Spleen (tissue), 11 donors: ENCODE data around the gene ITGBL1. TPM values are rescaled to one million over a fixed set of nuclear protein-coding genes. Genes with fewer than 3 reads are reported as not detected.

Experiments used
- DNase-seq: peaks from one replicate; pipeline ENCODE4 v3.0.0-alpha.2; 2020
- H3K27ac ChIP-seq, 8 donors: fragments of 200-600 bp; sonication (generic) in 7 of 8; 1 replicate in 4 of 8; 2 replicates in 4 of 8; pipeline versions ENCODE4 v1.5.0 to v1.8.0; 2016 to 2021; ENCODE audit warnings: inconsistent platforms in 4 of 8, mild to moderate bottlenecking in 4 of 8, moderate library complexity in 1 of 8
- H3K27me3 ChIP-seq, 7 donors: fragments of 200-600 bp; sonication (generic) in 6 of 7; replicated peaks in 1 of 7; 1 replicate in 4 of 7; 2 replicates in 3 of 7; pipeline versions ENCODE4 v1.5.0 to v1.8.0; 2016 to 2021; ENCODE audit warnings: inconsistent platforms in 3 of 7, mild to moderate bottlenecking in 1 of 7
- H3K36me3 ChIP-seq, 6 donors: fragments of 200-600 bp; sonication (generic) in 5 of 6; 1 replicate in 4 of 6; 2 replicates in 2 of 6; pipeline versions ENCODE4 v1.5.0 to v1.8.0; 2016 to 2021; ENCODE audit warnings: inconsistent platforms in 2 of 6
- H3K4me1 ChIP-seq, 6 donors: fragments of 200-600 bp; sonication (generic) in 5 of 6; 1 replicate in 3 of 6; 2 replicates in 3 of 6; pipeline versions ENCODE4 v1.5.0 to v1.8.0; 2016 to 2021; ENCODE audit warnings: inconsistent platforms in 3 of 6
- H3K4me3 ChIP-seq, 8 donors: fragments of 200-600 bp; sonication (generic) in 7 of 8; 1 replicate in 4 of 8; 2 replicates in 4 of 8; pipeline versions ENCODE4 v1.5.0 to v1.8.0; 2016 to 2021; ENCODE audit warnings: inconsistent platforms in 4 of 8, mild to moderate bottlenecking in 4 of 8, moderate library complexity in 2 of 8
- H3K9me3 ChIP-seq, 8 donors: fragments of 200-600 bp; sonication (generic) in 7 of 8; 1 replicate in 4 of 8; 2 replicates in 4 of 8; pipeline versions ENCODE4 v1.5.0 to v1.8.0; 2016 to 2021; ENCODE audit warnings: inconsistent platforms in 4 of 8
- POLR2A ChIP-seq, 3 donors: fragments of 450-650 bp; IDR thresholded peaks; one replicate each; pipeline ENCODE4 v1.5.1; 2017; ENCODE audit warnings: antibody characterized with exemption in 3 of 3, mild to moderate bottlenecking in 1 of 3
- POLR2AphosphoS5 ChIP-seq, 3 donors: sonication (generic); formaldehyde crosslinking; IDR thresholded peaks; one replicate each; pipeline ENCODE4 v1.5.1; 2017; ENCODE audit warnings: antibody characterized with exemption in 3 of 3
- WGBS, 5 donors: extraction: QIAGEN DNeasy Blood & Tissue Kit in 3 of 5; methylation state at CpG; one replicate each; pipeline versions ENCODE4 v1.1.5 to v1.1.7; 2013 to 2018; 5-methylcytosine and 5-hydroxymethylcytosine counted together
- intact Hi-C: fragments of 100-400 bp; cut with DNase I; formaldehyde crosslinking; loops from one replicate; pipeline ENCODE4 v1.15.0; 2023; ENCODE audit warnings: low total_unique reads
- polyA plus RNA-seq, 3 donors: library from polyadenylated mRNA; stranded (reverse); fragments of 200-250 nt; gene quantifications; one replicate each; pipeline ENCODE4 v1.2.1, GENCODE V29; 2013
- total RNA-seq, 7 donors: library from RNA; depleted of rRNA in 3 of 7; stranded (reverse); fragments of >200 nt in 3 of 7; fragmentation: NEBNext Ultra II Directional in 4 of 7; extraction: Animal tissue kit (Norgen Biotek cat#: 25700) in 4 of 7; gene quantifications; one replicate each; pipeline versions ENCODE4 v1.1.0 to v1.2.1, GENCODE V29; 2016 to 2021
- TF ChIP-seq, protein P1 (sequence below), 11 experiments: fragments of 200-600 bp in 7 of 11; fragments of 450-650 bp in 4 of 11; sonication (generic) in 4 of 11; IDR thresholded peaks in 8 of 11; conservative IDR thresholded peaks in 3 of 11; 1 replicate in 7 of 11; 2 replicates in 4 of 11; pipeline versions ENCODE4 v1.4.0 to v1.8.0; 2016 to 2021; ENCODE audit warnings: antibody characterized with exemption in 11 of 11, inconsistent platforms in 4 of 11, mild to moderate bottlenecking in 1 of 11
- donor health status: healthy with polysubstance abuse.
- donor health status: DM: no; HTN: no; CAD: no; lungs with moderate emphysema.
- donor health status: DM: no; HTN: no; CAD: no.
- donor health status: Bipolar disorder and iron deficiency.
- donor health status: healthy.
- donor health status: DM: no; HTN: no; CAD: no.
- donor health status: DM: yes; HTN: yes; CAD: no.

Gene ITGBL1
- total and polyA plus RNA-seq, 10 donors, result 0.48 to 1.6 (median 0.97) TPM; not detected in 1

DNA sequence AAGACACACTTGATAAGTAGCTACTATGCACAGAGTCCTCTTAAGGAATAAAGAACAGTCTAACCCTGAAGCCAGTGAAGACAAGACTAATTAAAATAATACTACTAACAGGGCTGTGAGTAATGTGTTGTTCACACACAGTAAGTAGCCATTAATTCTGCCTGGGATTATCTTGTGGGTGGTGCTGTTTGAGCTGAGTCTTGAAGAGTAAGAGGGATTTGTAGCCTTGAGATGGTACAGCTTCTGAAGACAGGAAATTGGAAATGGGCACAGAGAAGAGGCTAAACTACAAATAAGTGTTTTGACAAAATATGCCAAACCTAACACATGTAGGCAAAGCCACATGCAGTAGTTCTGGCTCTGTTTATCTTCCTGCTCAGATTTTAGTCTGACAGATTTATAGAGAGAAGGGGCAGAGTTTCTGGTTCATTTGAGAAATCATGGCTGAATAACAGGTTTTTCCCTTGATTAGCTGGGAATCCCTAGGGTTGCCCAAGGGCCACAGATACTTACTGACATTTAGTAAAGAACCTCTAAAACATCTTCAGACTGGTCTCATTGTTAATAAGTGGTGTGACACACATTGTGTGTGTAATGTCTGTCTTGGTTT, 38.0 kb downstream of the ITGBL1 start:
- H3K9me3 ChIP-seq, result no peaks in the 10 kb centered on the region
- H3K27ac ChIP-seq, result no peak overlapping the region
- TF ChIP-seq POLR2A (IDR thresholded peaks at IDR 0.05) (no peak), POLR2AphosphoS5 (IDR thresholded peaks at IDR 0.05) (no peak)
- TF ChIP-seq, protein P1, sequence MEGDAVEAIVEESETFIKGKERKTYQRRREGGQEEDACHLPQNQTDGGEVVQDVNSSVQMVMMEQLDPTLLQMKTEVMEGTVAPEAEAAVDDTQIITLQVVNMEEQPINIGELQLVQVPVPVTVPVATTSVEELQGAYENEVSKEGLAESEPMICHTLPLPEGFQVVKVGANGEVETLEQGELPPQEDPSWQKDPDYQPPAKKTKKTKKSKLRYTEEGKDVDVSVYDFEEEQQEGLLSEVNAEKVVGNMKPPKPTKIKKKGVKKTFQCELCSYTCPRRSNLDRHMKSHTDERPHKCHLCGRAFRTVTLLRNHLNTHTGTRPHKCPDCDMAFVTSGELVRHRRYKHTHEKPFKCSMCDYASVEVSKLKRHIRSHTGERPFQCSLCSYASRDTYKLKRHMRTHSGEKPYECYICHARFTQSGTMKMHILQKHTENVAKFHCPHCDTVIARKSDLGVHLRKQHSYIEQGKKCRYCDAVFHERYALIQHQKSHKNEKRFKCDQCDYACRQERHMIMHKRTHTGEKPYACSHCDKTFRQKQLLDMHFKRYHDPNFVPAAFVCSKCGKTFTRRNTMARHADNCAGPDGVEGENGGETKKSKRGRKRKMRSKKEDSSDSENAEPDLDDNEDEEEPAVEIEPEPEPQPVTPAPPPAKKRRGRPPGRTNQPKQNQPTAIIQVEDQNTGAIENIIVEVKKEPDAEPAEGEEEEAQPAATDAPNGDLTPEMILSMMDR (IDR thresholded peaks at IDR 0.05 in 8 of 11, conservative IDR thresholded peaks at IDR 0.05 in 3 of 11), result no peak
- intact Hi-C loops, result no loop called here
- no peak overlapping the region for H3K4me3 ChIP-seq
- no peak for DNase-seq
- no peaks in the 10 kb centered on the region for H3K4me1 ChIP-seq
- no peaks in the 10 kb centered on the region for H3K27me3 ChIP-seq
- no peaks in the 10 kb centered on the region for H3K36me3 ChIP-seq

DNA sequence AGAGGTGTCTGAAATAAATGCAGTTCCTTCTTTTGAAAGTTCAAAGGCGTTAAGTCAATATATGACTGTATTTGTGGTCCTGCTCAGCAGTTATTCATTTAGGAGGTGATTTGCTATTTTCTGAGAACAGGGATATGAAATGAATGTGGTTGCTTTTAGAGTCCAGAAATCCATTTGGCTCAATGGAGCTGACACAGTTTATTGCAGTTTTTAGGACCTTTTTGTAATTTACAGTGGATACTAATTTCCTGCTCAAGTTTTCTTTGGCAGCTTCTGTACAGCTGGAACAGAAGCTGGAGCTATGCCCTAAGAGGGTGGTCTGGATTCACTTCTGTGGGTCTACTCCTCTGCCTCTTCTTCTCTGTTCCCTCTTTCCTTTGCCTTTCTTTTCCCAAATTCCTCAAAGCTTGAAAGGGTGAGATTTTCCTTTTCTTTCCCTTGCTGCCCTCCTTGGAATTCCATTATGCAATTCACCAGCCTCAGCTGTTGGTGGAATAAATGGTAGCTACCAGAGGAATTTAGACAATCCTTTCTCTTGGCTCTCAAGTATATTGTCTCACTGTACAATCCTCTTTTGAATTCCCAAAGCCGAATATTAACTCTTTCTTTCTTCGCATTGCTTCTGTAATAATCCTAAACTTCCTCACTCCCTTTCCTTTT, 39.9 kb downstream of the ITGBL1 start:
- no peaks in the 10 kb centered on the region for H3K36me3 ChIP-seq
- H3K27me3 ChIP-seq, result no peaks in the 10 kb centered on the region
- H3K27ac ChIP-seq, result no peak overlapping the region
- no peak for DNase-seq
- no peak overlapping the region for H3K4me3 ChIP-seq
- TF ChIP-seq POLR2AphosphoS5 (IDR thresholded peaks at IDR 0.05) (no peak), POLR2A (IDR thresholded peaks at IDR 0.05) (no peak)
- TF ChIP-seq, protein P1 (IDR thresholded peaks at IDR 0.05 in 8 of 11, conservative IDR thresholded peaks at IDR 0.05 in 3 of 11), result no peak
- H3K9me3 ChIP-seq, result no peaks in the 10 kb centered on the region
- intact Hi-C loops, result no loop called here
- WGBS, 5 donors, result 85 to 93% (median 90%) methylated on average over 3 of the region's 3 CpGs
- no peaks in the 10 kb centered on the region for H3K4me1 ChIP-seq

DNA sequence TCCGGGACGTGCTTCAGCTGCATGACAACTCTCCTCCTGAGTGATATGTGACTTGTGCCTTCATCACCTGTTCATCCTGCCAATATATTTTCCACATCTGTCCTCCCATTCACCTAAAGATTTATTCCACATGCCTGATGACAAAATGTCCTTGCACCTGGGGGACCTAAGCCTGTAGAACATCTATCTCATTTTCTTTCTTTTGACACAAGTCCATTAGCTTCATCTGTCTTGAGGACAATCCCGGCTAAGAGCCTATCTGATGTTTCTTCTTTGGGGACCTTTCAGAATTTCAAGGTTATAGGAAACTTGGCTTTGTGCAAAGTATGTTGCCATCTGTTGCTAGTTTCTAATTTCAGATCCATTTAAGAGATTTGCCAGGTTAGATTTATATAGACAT, 41.1 kb downstream of the ITGBL1 start:
- no peak for TF ChIP-seq POLR2AphosphoS5 (IDR thresholded peaks at IDR 0.05)

DNA sequence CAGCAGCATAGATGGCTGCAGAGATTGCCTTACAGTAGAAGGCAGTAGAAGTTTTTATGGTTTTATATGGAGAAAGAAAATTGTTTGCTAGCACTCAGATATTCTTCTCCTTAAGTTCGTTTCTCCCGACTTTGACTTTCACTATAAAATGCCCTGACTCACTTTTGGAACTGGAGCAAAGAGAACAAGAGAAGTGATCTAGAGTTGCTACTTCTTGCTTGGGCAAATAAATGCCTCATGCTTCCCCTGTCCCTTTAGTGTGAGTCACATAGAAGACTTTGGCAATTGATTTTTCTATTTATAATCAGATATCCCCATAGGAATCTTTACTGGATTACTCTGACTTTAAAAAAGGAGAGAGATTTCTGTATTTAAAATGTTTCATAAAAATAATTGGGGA, 46.9 kb downstream of the ITGBL1 start:
- no peak for DNase-seq
- 86 to 98% (median 93%) methylated on average over 2 of the region's 2 CpGs for WGBS, 5 donors
- H3K4me1 ChIP-seq, result no peaks in the 10 kb centered on the region
- TF ChIP-seq POLR2AphosphoS5 (IDR thresholded peaks at IDR 0.05), result no peak
- TF ChIP-seq POLR2A (IDR thresholded peaks at IDR 0.05), result no peak
- TF ChIP-seq, protein P1 (IDR thresholded peaks at IDR 0.05 in 8 of 11, conservative IDR thresholded peaks at IDR 0.05 in 3 of 11), result no peak
- H3K9me3 ChIP-seq, result no peaks in the 10 kb centered on the region
- H3K27ac ChIP-seq, result no peak overlapping the region
- H3K36me3 ChIP-seq, result no peaks in the 10 kb centered on the region
- peaks cover 0 to 7% (median 0%) of the 10 kb centered on the region in 7 donors for H3K27me3 ChIP-seq
- no peak overlapping the region for H3K4me3 ChIP-seq
- intact Hi-C loops, result no loop called here

More for the DNA sequence above, 41.1 kb downstream of the ITGBL1 start:
- Histone ChIP-seq H3K9me3 (no peaks in the 10 kb centered on the region), H3K27me3 (no peaks in the 10 kb centered on the region), H3K4me1 (no peaks in the 10 kb centered on the region), H3K36me3 (no peaks in the 10 kb centered on the region), H3K27ac (no peak overlapping the region), H3K4me3 (no peak overlapping the region)
- DNase-seq, result no peak
- intact Hi-C loops, result no loop called here
- 78 to 83% (median 81%) methylated on average over 3 of the region's 3 CpGs for WGBS, 5 donors
